ENCODE results near the gene PTPN14. TPM values are rescaled to one million over a fixed set of nuclear protein-coding genes. Genes with fewer than 3 reads are reported as not detected.

PTPN14 gene
- total RNA-seq, 1 experiment from 2014 or later: 37.5 TPM

DNA sequence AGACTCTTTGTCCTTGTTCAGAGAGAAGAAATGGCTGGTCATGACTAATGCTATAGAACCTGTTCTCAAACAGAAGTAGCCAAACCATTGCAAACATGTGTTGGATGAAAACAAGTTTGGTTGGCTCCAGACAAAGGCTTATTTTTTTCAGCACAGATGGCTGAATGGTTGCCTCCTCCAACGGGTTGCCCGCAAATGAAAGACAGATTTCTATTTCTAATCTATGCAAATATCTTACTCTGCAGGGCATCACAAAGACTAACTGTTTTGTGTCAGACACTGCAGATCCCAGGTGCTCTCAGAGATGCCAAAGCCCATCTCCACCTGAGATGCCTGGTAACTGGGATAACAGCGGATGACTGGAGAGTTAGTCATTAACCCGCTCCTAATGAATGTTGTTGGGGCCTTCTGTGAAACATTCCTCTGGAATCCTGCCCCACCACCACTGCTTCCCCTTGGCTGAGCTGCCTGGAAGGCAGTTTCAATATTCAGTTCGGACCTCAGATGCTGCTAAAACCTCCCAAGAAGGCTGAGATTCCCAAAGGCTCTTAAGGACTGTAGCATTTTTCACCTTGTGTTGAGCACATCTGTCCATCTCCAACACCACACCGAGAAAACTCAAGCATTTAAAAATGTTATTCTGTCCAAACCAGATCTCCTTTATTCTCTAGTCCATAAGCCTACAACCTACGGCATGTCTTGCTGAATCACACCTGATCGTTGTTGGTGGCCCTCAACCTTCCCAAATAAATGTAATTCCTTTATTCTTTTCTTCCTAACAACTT lies 104.4 kb downstream of the PTPN14 start (continued):
- TF ChIP-seq, protein P1, sequence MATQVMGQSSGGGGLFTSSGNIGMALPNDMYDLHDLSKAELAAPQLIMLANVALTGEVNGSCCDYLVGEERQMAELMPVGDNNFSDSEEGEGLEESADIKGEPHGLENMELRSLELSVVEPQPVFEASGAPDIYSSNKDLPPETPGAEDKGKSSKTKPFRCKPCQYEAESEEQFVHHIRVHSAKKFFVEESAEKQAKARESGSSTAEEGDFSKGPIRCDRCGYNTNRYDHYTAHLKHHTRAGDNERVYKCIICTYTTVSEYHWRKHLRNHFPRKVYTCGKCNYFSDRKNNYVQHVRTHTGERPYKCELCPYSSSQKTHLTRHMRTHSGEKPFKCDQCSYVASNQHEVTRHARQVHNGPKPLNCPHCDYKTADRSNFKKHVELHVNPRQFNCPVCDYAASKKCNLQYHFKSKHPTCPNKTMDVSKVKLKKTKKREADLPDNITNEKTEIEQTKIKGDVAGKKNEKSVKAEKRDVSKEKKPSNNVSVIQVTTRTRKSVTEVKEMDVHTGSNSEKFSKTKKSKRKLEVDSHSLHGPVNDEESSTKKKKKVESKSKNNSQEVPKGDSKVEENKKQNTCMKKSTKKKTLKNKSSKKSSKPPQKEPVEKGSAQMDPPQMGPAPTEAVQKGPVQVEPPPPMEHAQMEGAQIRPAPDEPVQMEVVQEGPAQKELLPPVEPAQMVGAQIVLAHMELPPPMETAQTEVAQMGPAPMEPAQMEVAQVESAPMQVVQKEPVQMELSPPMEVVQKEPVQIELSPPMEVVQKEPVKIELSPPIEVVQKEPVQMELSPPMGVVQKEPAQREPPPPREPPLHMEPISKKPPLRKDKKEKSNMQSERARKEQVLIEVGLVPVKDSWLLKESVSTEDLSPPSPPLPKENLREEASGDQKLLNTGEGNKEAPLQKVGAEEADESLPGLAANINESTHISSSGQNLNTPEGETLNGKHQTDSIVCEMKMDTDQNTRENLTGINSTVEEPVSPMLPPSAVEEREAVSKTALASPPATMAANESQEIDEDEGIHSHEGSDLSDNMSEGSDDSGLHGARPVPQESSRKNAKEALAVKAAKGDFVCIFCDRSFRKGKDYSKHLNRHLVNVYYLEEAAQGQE (IDR thresholded peaks at IDR 0.05; ENCODE audit: low read depth): no peak
- peak; percentile 99 for TF ChIP-seq FOSL1 (IDR thresholded peaks at IDR 0.05; ENCODE audit: low read depth)

DNA sequence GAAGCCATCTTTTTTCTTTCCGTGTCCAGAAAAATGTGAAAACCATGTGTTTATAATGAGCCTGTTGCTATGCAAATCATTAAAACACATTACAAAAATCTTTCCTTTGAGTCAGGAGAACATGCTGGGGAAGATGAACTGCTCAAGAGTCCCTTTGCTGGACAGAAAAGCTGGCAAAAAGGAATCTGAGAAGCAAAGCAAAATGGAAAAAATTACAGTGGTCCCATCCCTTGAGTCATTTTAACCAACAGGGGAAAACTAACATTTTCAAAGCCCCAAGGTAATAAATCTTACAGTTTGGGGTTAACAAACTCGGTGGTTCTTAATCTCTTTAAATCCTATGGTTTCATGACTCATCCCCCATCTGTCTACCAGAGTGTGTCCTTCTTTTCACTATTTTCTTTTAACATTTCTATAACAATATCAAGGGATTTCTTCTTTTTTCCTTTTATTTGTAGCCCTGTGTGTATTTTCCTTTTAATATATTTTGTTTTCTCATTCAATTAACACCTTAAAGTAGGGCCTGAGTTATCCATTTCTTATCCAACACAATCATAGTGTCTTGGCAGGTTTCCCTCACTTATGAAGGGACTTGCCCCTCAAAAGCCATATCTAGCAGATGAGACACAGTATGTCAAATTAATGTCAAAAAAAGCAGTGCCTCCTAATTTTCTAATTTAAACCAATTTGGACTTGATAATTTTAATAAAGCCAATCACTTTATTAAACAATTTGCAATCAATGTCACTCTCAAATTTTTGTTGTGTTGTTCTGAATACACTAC lies 105.4 kb downstream of the PTPN14 start:
- peak; percentile 39 for ATAC-seq
- ChIA-PET RAD21 (ENCODE audit: low non-redundant PET in 1 of 2, low total read pairs in 2 of 2, uncharacterized antibody in 2 of 2, unreplicated experiment in 2 of 2) (no interaction called here), POLR2A (no interaction called here), CTCF (no interaction called here)
- intact Hi-C loops (cut with micrococcal nuclease): loop anchor here (2.0 kb wide), 2 partner anchors 49 to 105 kb away; partner anchors contain the start of gene PTPN14
- H3K79me2 ChIP-seq (ENCODE audit: insufficient read depth, low read length): no peaks in the 10 kb centered on the region
- peak overlapping the region; percentile 81 for H3K27ac ChIP-seq (ENCODE audit: low read depth, low read length)
- no TSS peak for BruUV-seq (replicated peaks)
- H3K4me1 ChIP-seq (ENCODE audit: control insufficient read depth in 1 of 2, insufficient read depth in 2 of 2, low read length in 2 of 2): peaks cover 47 to 57% of the 10 kb centered on the region in 2 experiments
- H3K36me3 ChIP-seq (ENCODE audit: control insufficient read depth in 1 of 2, insufficient read depth in 2 of 2, low read length in 2 of 2): no peaks in the 10 kb centered on the region
- peak overlapping the region; percentile 71 for H3K9ac ChIP-seq (ENCODE audit: low read length)
- H3K4me3 ChIP-seq (replicated peaks in 1 of 2; ENCODE audit: low read depth in 1 of 2, low read length in 2 of 2): peak overlapping the region in 1 of 2 experiments; percentile 58; a peak in 2 of 4 replicates
- peak; percentile 83 for DNase-seq (ENCODE audit: low read depth, low spot score)
- H2AFZ ChIP-seq (ENCODE audit: low read depth, low read length, poor library complexity, severe bottlenecking): no peak overlapping the region
- H3K27me3 ChIP-seq (ENCODE audit: insufficient read depth, low read length): no peaks in the 10 kb centered on the region
- H3K4me2 ChIP-seq (ENCODE audit: low read length): peak overlapping the region; percentile 94
- H3K9me3 ChIP-seq (ENCODE audit: control insufficient read depth in 1 of 2, insufficient read depth in 1 of 2, low read depth in 1 of 2, low read length in 2 of 2): no peaks in the 10 kb centered on the region
- no peaks in the 10 kb centered on the region for H3K9me2 ChIP-seq (ENCODE audit: insufficient read depth)
- peaks cover 3% of the 10 kb centered on the region; the same call in 1 of the 2 replicates for H4K20me1 ChIP-seq (ENCODE audit: insufficient read depth)
- TF ChIP-seq FOSL1 (IDR thresholded peaks at IDR 0.05; ENCODE audit: low read depth) (peak; percentile 91), TCF7L2 (IDR thresholded peaks at IDR 0.05; ENCODE audit: borderline replicate concordance, extremely low read depth, insufficient read depth, insufficient read length) (peak; percentile 62), SP1 (IDR thresholded peaks at IDR 0.05; ENCODE audit: low read depth) (peak; percentile 69), EZH2phosphoT487 (IDR thresholded peaks at IDR 0.05; ENCODE audit: borderline replicate concordance) (no peak), CBX3 (IDR thresholded peaks at IDR 0.05; ENCODE audit: low read depth) (no peak), ZNF274 (IDR thresholded peaks at IDR 0.05; ENCODE audit: low read depth, low read length) (no peak), SIN3A (IDR thresholded peaks at IDR 0.05; ENCODE audit: low read depth) (0 out of 2 replicates have a peak, but pooled peaks have one; percentile 32), POLR2A (IDR thresholded peaks at IDR 0.05; ENCODE audit: borderline replicate concordance, extremely low read depth, insufficient read depth, insufficient read length) (no peak), POLR2AphosphoS5 (IDR thresholded peaks at IDR 0.05; ENCODE audit: low read depth, low read length) (peak; percentile 44; the same call in 1 of the 2 replicates), EZH2 (IDR thresholded peaks at IDR 0.05) (no peak), SRF (IDR thresholded peaks at IDR 0.05; ENCODE audit: low read depth) (0 out of 2 replicates have a peak, but pooled peaks have one; percentile 15)
- TF ChIP-seq, protein P2, sequence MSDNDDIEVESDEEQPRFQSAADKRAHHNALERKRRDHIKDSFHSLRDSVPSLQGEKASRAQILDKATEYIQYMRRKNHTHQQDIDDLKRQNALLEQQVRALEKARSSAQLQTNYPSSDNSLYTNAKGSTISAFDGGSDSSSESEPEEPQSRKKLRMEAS (IDR thresholded peaks at IDR 0.05): no peak; the same call in 1 of the 2 replicates
- TF ChIP-seq, protein P3, sequence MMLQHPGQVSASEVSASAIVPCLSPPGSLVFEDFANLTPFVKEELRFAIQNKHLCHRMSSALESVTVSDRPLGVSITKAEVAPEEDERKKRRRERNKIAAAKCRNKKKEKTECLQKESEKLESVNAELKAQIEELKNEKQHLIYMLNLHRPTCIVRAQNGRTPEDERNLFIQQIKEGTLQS (IDR thresholded peaks at IDR 0.05): 0 out of 2 replicates have a peak, but pooled peaks have one; percentile 21
- TF ChIP-seq, protein P1 (IDR thresholded peaks at IDR 0.05; ENCODE audit: low read depth): no peak
